Adrenal gland (tissue), 12 donors: ENCODE measurements around the gene FHIP1B. TPM values are rescaled to one million over a fixed set of nuclear protein-coding genes. Genes with fewer than 3 reads are reported as not detected.

Source experiments
- DNase-seq, 7 donors: peaks; one replicate each; pipeline ENCODE4 v3.0.0-alpha.2; 2019 to 2020
- H3K27ac ChIP-seq, 5 donors: fragments of 200-600 bp; sonication (generic) in 4 of 5; 1 replicate in 3 of 5; 2 replicates in 2 of 5; pipeline versions ENCODE4 v1.5.1 to v1.8.0; 2016 to 2020; ENCODE audit warnings: mild to moderate bottlenecking in 1 of 5
- H3K27me3 ChIP-seq: fragments of 200-600 bp; 2 replicates; pipeline ENCODE4 v1.8.0; 2021
- H3K36me3 ChIP-seq, 2 donors: fragments of 200-600 bp; replicated peaks in 1 of 2; 1 replicate in 1 of 2; 2 replicates in 1 of 2; pipeline versions ENCODE4 v1.5.1 to v1.8.0; 2018 to 2022
- H3K4me1 ChIP-seq, 2 donors: fragments of 200-600 bp; replicated peaks in 1 of 2; 1 replicate in 1 of 2; 2 replicates in 1 of 2; pipeline versions ENCODE4 v1.5.1 to v1.8.0; 2018 to 2021
- H3K4me3 ChIP-seq, 4 donors: fragments of 200-600 bp; sonication (generic) in 3 of 4; one replicate each; pipeline ENCODE4 v1.5.1; 2016 to 2018
- H3K9me3 ChIP-seq, 3 donors: fragments of 200-600 bp; sonication (generic) in 1 of 3; replicated peaks in 1 of 3; 1 replicate in 2 of 3; 2 replicates in 1 of 3; pipeline versions ENCODE4 v1.5.1 to v1.8.0; 2016 to 2021
- POLR2A ChIP-seq, 2 donors: fragments of 450-650 bp; IDR thresholded peaks; one replicate each; pipeline ENCODE4 v1.6.1; 2017; ENCODE audit warnings: antibody characterized with exemption in 2 of 2, mild to moderate bottlenecking in 2 of 2, moderate library complexity in 1 of 2
- WGBS, 4 donors: extraction: QIAGEN DNeasy Blood & Tissue Kit in 2 of 4; methylation state at CpG; one replicate each; pipeline versions ENCODE4 v1.1.5 to v1.1.7; 2013 to 2017; 5-methylcytosine and 5-hydroxymethylcytosine counted together
- intact Hi-C, 2 donors: fragments of 100-400 bp; cut with DNase I; formaldehyde crosslinking; loops; one replicate each; pipeline versions ENCODE4 v1.14.1 to v1.15.0; 2022 to 2023
- polyA plus RNA-seq, 3 donors: library from polyadenylated mRNA; stranded (reverse); fragments of 200-250 nt in 2 of 3; fragments of 350-450 nt in 1 of 3; fragmentation: Illumina TruSeq in 1 of 3; extraction: RNeasy Lipid Tissue Mini Kit (QIAGEN cat#74804) in 1 of 3; gene quantifications; one replicate each; pipeline ENCODE4 v1.2.3, GENCODE V29; 2013 to 2014
- total RNA-seq, 9 donors: library from RNA; depleted of rRNA in 4 of 9; stranded (reverse); fragments of >200 nt in 4 of 9; fragments of 120-200 nt in 1 of 9; fragmentation: NEBNext Ultra II Directional in 1 of 9; extraction: Animal tissue kit (Norgen Biotek cat#: 25700) in 1 of 9; gene quantifications; one replicate each; pipeline versions ENCODE4 v1.1.0 to v1.2.4, GENCODE V29; 2013 to 2023
- TF ChIP-seq, protein P1 (sequence below), 6 experiments: fragments of 450-650 bp in 4 of 6; fragments of 200-600 bp in 2 of 6; sonication (generic) in 1 of 6; IDR thresholded peaks; 1 replicate in 5 of 6; 2 replicates in 1 of 6; pipeline versions ENCODE4 v1.5.1 to v1.8.0; 2016 to 2021; ENCODE audit warnings: antibody characterized with exemption in 6 of 6, mild to moderate bottlenecking in 2 of 6, moderate library complexity in 1 of 6
- donor health status: healthy with polysubstance abuse.
- donor health status: Bipolar disorder and iron deficiency.
- donor health status: DM: yes; HTN: yes; CAD: no.
- donor health status: DM: no; HTN: no; CAD: no.
- donor health status: DM: no; HTN: no; CAD: no.
- donor health status: DM: yes; HTN: yes; CAD: no.

FHIP1B gene
- total and polyA plus RNA-seq, 12 donors, result 12.5 to 91.2 (median 34.9) TPM

DNA sequence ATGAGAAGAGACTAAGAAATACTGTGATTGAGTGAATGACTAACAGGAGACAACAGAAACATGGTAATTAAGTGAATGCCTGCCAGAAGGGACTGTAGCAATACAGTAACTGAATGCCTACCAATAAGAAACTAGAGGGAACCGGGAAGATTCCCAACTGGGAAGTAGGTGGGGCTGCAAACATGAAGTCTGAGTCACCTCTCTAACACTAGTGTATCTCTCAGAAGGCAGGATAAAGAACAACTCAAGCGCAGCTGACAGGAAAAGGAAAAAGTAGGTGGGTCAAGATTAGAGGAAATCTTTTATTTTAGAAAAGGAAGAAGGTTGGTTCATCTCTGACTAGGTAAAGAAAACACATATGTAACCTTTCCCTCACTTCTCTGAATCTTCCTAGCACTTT is 15.1 kb downstream of the FHIP1B start:
- Histone ChIP-seq H3K27me3 (no peaks in the 10 kb centered on the region), H3K4me1 (no peaks in the 10 kb centered on the region), H3K4me3 (no peak overlapping the region), H3K36me3 (peaks cover 0 to 91% of the 10 kb centered on the region in 2 donors), H3K27ac (peak overlapping the region in 2 of 5 donors; percentile 30 to 37), H3K9me3 (no peaks in the 10 kb centered on the region)
- 23 to 43% (median 38%) methylated on average over 2 of the region's 2 CpGs for WGBS, 4 donors
- TF ChIP-seq, protein P1, sequence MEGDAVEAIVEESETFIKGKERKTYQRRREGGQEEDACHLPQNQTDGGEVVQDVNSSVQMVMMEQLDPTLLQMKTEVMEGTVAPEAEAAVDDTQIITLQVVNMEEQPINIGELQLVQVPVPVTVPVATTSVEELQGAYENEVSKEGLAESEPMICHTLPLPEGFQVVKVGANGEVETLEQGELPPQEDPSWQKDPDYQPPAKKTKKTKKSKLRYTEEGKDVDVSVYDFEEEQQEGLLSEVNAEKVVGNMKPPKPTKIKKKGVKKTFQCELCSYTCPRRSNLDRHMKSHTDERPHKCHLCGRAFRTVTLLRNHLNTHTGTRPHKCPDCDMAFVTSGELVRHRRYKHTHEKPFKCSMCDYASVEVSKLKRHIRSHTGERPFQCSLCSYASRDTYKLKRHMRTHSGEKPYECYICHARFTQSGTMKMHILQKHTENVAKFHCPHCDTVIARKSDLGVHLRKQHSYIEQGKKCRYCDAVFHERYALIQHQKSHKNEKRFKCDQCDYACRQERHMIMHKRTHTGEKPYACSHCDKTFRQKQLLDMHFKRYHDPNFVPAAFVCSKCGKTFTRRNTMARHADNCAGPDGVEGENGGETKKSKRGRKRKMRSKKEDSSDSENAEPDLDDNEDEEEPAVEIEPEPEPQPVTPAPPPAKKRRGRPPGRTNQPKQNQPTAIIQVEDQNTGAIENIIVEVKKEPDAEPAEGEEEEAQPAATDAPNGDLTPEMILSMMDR (IDR thresholded peaks at IDR 0.05), result no peak
- intact Hi-C loops, result no loop called here
- DNase-seq, result peak; percentile 38 to 79 (median 65)

DNA sequence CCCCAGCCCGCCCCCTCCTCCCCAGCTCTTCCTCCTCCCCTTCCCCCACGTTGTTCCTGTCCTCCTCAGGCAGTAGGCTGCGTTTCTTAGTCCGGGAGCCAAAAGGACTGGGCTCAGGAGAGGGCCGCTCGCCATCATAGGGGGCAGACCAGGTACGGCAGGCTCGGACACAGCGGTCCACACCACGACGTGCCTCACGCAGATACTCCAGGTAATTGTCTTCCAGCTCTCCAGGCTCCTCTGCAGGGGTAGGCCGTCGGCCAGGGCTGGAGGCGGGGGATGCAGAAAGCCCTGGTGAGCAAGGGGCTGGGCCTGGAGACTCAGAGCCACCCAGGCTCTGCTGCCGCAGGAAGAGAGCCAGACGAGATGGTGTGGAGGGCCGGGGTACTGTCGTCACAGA is 16.7 kb downstream of the FHIP1B start:
- H3K36me3 ChIP-seq, result peaks cover 0 to 84% of the 10 kb centered on the region in 2 donors
- no peak for DNase-seq
- intact Hi-C loops, result no loop called here
- no peaks in the 10 kb centered on the region for H3K27me3 ChIP-seq
- TF ChIP-seq POLR2A (IDR thresholded peaks at IDR 0.05), result no peak
- TF ChIP-seq, protein P1 (IDR thresholded peaks at IDR 0.05), result no peak
- no peaks in the 10 kb centered on the region for H3K4me1 ChIP-seq
- no peak overlapping the region for H3K4me3 ChIP-seq
- H3K27ac ChIP-seq, result no peak overlapping the region
- H3K9me3 ChIP-seq, result no peaks in the 10 kb centered on the region
- WGBS, 4 donors, result 92 to 95% (median 94%) methylated on average over 12 to 19 of the region's 19 CpGs

DNA sequence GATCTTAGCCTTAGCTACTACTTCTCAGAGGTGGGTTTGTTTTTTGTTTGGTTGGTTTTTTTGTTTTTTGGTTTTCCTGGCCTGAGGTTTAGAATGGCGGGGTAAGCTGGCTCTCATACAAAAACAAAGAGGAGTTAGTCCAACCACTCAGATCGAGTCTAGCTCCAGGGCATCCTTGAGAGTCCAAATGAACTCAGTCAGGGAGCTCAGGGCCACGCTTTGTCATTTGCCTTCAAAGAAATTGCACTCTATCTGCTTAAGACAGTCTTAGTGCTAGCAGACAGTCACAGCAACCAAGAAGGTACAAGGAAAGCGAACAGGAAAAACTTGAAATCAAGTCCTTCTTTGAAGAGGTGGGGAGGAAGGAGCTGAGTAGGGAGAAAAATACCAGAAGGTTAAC is 17.9 kb downstream of the FHIP1B start:
- intact Hi-C loops, result no loop called here
- no peak for DNase-seq
- WGBS, 4 donors, result 80 to 85% (median 83%) methylated on average over 4 of the region's 4 CpGs
- Histone ChIP-seq H3K9me3 (no peaks in the 10 kb centered on the region), H3K36me3 (peaks cover 0 to 79% of the 10 kb centered on the region in 2 donors), H3K4me3 (no peak overlapping the region), H3K27ac (no peak overlapping the region), H3K27me3 (no peaks in the 10 kb centered on the region), H3K4me1 (no peaks in the 10 kb centered on the region)
- TF ChIP-seq, protein P1 (IDR thresholded peaks at IDR 0.05), result no peak
- TF ChIP-seq POLR2A (IDR thresholded peaks at IDR 0.05), result no peak

DNA sequence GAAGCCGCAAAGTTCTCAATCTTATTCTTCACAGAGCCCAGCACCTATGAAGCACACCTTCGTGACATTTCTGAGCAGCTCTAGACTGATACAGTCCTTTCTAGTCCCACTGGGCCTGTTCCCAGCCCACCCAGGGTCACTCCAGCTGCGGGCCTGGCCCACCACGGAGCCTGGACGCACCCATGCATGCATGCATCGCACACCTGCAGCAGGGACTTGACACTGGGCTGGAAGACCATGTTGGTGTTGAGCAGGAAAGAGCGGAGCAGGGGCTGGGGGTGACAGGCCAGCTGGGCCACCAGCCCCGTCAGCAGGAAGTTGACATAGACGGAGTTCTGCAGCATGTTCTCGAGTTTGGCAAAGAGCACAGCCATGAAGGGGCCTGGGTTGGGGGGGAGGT is 19.9 kb downstream of the FHIP1B start:
- Histone ChIP-seq H3K9me3 (no peaks in the 10 kb centered on the region), H3K36me3 (peaks cover 0 to 79% of the 10 kb centered on the region in 2 donors), H3K4me1 (no peaks in the 10 kb centered on the region), H3K4me3 (no peak overlapping the region), H3K27me3 (no peaks in the 10 kb centered on the region), H3K27ac (no peak overlapping the region)
- 96 to 100% (median 97%) methylated on average over 1 to 10 of the region's 10 CpGs for WGBS, 4 donors
- TF ChIP-seq, protein P1 (IDR thresholded peaks at IDR 0.05), result no peak
- no peak for TF ChIP-seq POLR2A (IDR thresholded peaks at IDR 0.05)
- intact Hi-C loops, result no loop called here
- no peak for DNase-seq
